OCI-LY7 (cell line): ENCODE results near the gene ST6GAL1. TPM values are rescaled to one million over a fixed set of nuclear protein-coding genes. Genes with fewer than 3 reads are reported as not detected.

Experiments used
- BruUV-seq: library from RNA; stranded (reverse); fragments of 400-500 nt; replicated peaks from 2 replicates; lab custom pipeline; 2021; lab: Mats Ljungman, UMichigan
- CTCF ChIA-PET: fragments of 300-600 bp; sonication (Branson Sonifier 250); formaldehyde crosslinking; loops from one replicate; lab custom pipeline; 2022; ENCODE audit warnings: antibody characterized with exemption; ENCODE audit not compliant: unreplicated experiment; lab: Charles Lee
- POLR2A ChIA-PET: fragments of 300-600 bp; sonication (Branson Sonifier 250); formaldehyde crosslinking; loops from one replicate; lab custom pipeline; 2022; ENCODE audit warnings: antibody characterized with exemption; lab: Charles Lee
- DNase-seq: peaks from one replicate; pipeline ENCODE4 v3.0.0-alpha.2; 2015; ENCODE audit warnings: low spot score
- H2AFZ ChIP-seq: fragments of 200-600 bp; sonication (generic), shearing (Covaris generic); 2 replicates; pipeline ENCODE4 v1.6.1; 2014; ENCODE audit warnings: mild to moderate bottlenecking, antibody characterized with exemption, low read length, moderate library complexity
- H3K27ac ChIP-seq: fragments of 200-600 bp; sonication (generic); 2 replicates; pipeline ENCODE4 v1.5.1; 2014; ENCODE audit warnings: mixed run types, low read depth, mild to moderate bottlenecking, moderate library complexity, low read length, inconsistent platforms; ENCODE audit not compliant: poor library complexity, severe bottlenecking
- H3K36me3 ChIP-seq: fragments of 200-600 bp; sonication (generic); 2 replicates; pipeline ENCODE4 v1.6.1; 2014; ENCODE audit warnings: mild to moderate bottlenecking, antibody characterized with exemption, low read length, moderate library complexity, mixed read lengths; ENCODE audit not compliant: insufficient read depth
- H3K4me1 ChIP-seq: fragments of 200-600 bp; sonication (generic); 2 replicates; pipeline ENCODE4 v1.5.1; 2014; ENCODE audit warnings: mild to moderate bottlenecking, low read length; ENCODE audit not compliant: insufficient read depth, poor library complexity, severe bottlenecking
- H3K4me2 ChIP-seq: fragments of 200-600 bp; sonication (generic); 2 replicates; pipeline ENCODE4 v1.6.1; 2014; ENCODE audit warnings: mild to moderate bottlenecking, low read length
- H3K4me3 ChIP-seq: fragments of 200-600 bp; sonication (generic); 2 replicates; pipeline ENCODE4 v1.5.1; 2014; ENCODE audit warnings: mild to moderate bottlenecking, low read depth, low read length; ENCODE audit not compliant: poor library complexity, severe bottlenecking
- H3K79me2 ChIP-seq: fragments of 200-600 bp; sonication (generic); 2 replicates; pipeline ENCODE4 v1.6.1; 2016; ENCODE audit warnings: low read depth, mild to moderate bottlenecking, low read length, moderate library complexity, mixed read lengths; ENCODE audit not compliant: insufficient read depth
- H3K9me2 ChIP-seq: fragments of 200-600 bp; sonication (generic); 2 replicates; pipeline ENCODE4 v1.6.1; 2016; ENCODE audit warnings: mild to moderate bottlenecking, low read length, mixed read lengths; ENCODE audit not compliant: insufficient read depth
- H3K9me3 ChIP-seq: fragments of 200-600 bp; sonication (generic); 2 replicates; pipeline ENCODE4 v1.6.1; 2014; ENCODE audit warnings: mild to moderate bottlenecking, mixed run types, low read length, mixed read lengths
- H4K20me1 ChIP-seq: fragments of 200-600 bp; sonication (generic); 2 replicates; pipeline ENCODE4 v1.6.1; 2014; ENCODE audit warnings: mild to moderate bottlenecking, antibody characterized with exemption, low read length, moderate library complexity, mixed read lengths; ENCODE audit not compliant: insufficient read depth
- CTCF ChIP-seq: fragments of 200-600 bp; sonication (generic); conservative IDR thresholded peaks from 2 replicates; pipeline ENCODE4 v1.5.1; 2014; ENCODE audit warnings: mild to moderate bottlenecking, antibody characterized with exemption, low read length, moderate library complexity, mixed read lengths
- EZH2phosphoT487 ChIP-seq: fragments of 200-600 bp; sonication (generic); IDR thresholded peaks from 2 replicates; pipeline ENCODE4 v1.6.1; 2018; ENCODE audit warnings: low read depth, borderline replicate concordance, mild to moderate bottlenecking, mixed run types, antibody characterized with exemption, low read length, moderate library complexity, mixed read lengths
- intact Hi-C: fragments of 100-400 bp; cut with micrococcal nuclease; formaldehyde crosslinking; loops from one replicate; pipeline ENCODE4 v1.10.0; 2022; ENCODE audit not compliant: unreplicated experiment
- total RNA-seq, 2 experiments: library from RNA; depleted of rRNA in 1 of 2; stranded (reverse); fragments of >200 nt in 1 of 2; shearing (Covaris generic) in 1 of 2; gene quantifications; 2 replicates each; pipeline ENCODE4 v1.2.3, GENCODE V29; 2014 to 2022

Gene ST6GAL1
- total RNA-seq, 2 experiments from 2014 or later = 192 to 375 TPM

DNA sequence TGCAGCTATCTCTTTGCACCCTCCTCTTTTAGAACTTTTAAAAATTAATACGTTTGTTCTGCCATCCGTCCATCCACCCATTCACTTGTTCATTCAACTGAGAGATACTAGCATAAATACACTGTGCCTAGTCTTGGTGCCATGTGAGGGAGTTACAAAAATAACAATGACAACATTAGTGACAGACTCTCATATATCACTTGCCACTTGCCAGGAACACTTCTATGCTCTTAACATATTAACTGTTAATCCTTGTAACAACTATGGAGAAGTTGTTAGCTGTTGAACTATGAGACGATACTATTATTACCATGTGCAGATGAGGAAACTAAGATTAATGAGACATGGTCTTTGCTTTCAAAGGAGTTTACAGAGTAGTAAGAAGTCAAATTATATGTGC, 175.4 kb downstream of the ST6GAL1 start:
- CTCF ChIA-PET = no interaction called here
- POLR2A ChIA-PET = interaction anchor here (0.5 to 1.0 kb wide), 3 partner anchors 34 to 106 kb away, joined by 3 to 5 read pairs (median 3); partner anchors contain the start of gene RPL39L
- H2AFZ ChIP-seq = no peak overlapping the region
- H3K4me1 ChIP-seq = peaks cover 24% of the 10 kb centered on the region
- H3K4me3 ChIP-seq = no peak overlapping the region
- H3K27ac ChIP-seq = no peak overlapping the region
- TF ChIP-seq CTCF (no peak), EZH2phosphoT487 (no peak)
- intact Hi-C loops = no loop called here
- H4K20me1 ChIP-seq = no peaks in the 10 kb centered on the region
- no peaks in the 10 kb centered on the region for H3K36me3 ChIP-seq
- no peaks in the 10 kb centered on the region for H3K9me3 ChIP-seq
- H3K79me2 ChIP-seq = no peaks in the 10 kb centered on the region
- no peak for DNase-seq
- no TSS peak for BruUV-seq
- no peaks in the 10 kb centered on the region for H3K9me2 ChIP-seq
- H3K4me2 ChIP-seq = no peak overlapping the region

GRCh38 chr3:187107989-187108388, 177.7 kb downstream of the ST6GAL1 start:
- no peak overlapping the region for H3K27ac ChIP-seq
- H3K4me2 ChIP-seq = no peak overlapping the region
- no TSS peak for BruUV-seq
- no peak overlapping the region for H3K4me3 ChIP-seq
- intact Hi-C loops = no loop called here
- ChIA-PET POLR2A (interaction anchor here (0.7 kb wide), 1 partner anchor 15 kb away, joined by 3 read pairs; no protein-coding TSS in a partner anchor), CTCF (no interaction called here)
- H3K9me2 ChIP-seq = no peaks in the 10 kb centered on the region
- TF ChIP-seq CTCF = no peak
- TF ChIP-seq EZH2phosphoT487 = no peak
- peaks cover 8% of the 10 kb centered on the region for H3K4me1 ChIP-seq
- H2AFZ ChIP-seq = no peak overlapping the region
- H4K20me1 ChIP-seq = no peaks in the 10 kb centered on the region
- no peaks in the 10 kb centered on the region for H3K36me3 ChIP-seq
- no peak for DNase-seq
- no peaks in the 10 kb centered on the region for H3K79me2 ChIP-seq
- H3K9me3 ChIP-seq = no peaks in the 10 kb centered on the region

DNA sequence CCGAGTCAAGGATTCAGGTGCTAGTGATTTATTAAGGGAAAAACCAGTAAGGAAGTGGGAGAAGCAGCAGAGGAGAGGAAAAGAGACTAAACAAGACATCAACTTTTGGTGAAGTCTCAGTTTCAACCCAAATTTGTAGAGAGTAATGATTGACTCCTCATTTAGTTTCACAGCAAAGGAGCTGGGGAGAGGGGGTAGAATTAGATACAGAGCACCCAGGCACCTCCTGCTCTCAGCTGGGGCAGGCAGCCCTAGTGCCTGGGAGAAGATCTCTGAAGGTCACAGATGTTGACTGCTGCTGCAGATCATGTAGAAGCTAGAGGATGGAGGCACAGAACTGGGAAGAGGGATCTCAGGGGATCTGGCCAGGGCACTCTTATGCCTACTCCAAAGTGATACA, 179.8 kb downstream of the ST6GAL1 start:
- no peaks in the 10 kb centered on the region for H3K79me2 ChIP-seq
- TF ChIP-seq EZH2phosphoT487 (no peak), CTCF (no peak)
- H3K36me3 ChIP-seq = no peaks in the 10 kb centered on the region
- CTCF ChIA-PET = no interaction called here
- intact Hi-C loops = no loop called here
- H2AFZ ChIP-seq = no peak overlapping the region
- no peak overlapping the region for H3K4me3 ChIP-seq
- no peaks in the 10 kb centered on the region for H3K9me2 ChIP-seq
- no TSS peak for BruUV-seq
- H3K4me2 ChIP-seq = no peak overlapping the region
- POLR2A ChIA-PET = interaction anchor here (0.6 to 1.0 kb wide), 2 partner anchors 9 to 17 kb away, joined by 3 to 5 read pairs; no protein-coding TSS in a partner anchor
- H3K27ac ChIP-seq = no peak overlapping the region
- H3K9me3 ChIP-seq = no peaks in the 10 kb centered on the region
- peaks cover 12% of the 10 kb centered on the region for H3K4me1 ChIP-seq
- DNase-seq = no peak
- H4K20me1 ChIP-seq = no peaks in the 10 kb centered on the region
